Hematopoietic multipotent progenitor cell treated with erythropoietin and hydrocortisone succinate and interleukin-3 and kit ligand, for 15 days (in vitro differentiated cells): ENCODE results near the gene AGA.

Experiments
- DNase-seq: peaks from one replicate; pipeline ENCODE4 v3.0.0-alpha.2; 2015; ENCODE audit warnings: low spot score

AGA gene

DNA sequence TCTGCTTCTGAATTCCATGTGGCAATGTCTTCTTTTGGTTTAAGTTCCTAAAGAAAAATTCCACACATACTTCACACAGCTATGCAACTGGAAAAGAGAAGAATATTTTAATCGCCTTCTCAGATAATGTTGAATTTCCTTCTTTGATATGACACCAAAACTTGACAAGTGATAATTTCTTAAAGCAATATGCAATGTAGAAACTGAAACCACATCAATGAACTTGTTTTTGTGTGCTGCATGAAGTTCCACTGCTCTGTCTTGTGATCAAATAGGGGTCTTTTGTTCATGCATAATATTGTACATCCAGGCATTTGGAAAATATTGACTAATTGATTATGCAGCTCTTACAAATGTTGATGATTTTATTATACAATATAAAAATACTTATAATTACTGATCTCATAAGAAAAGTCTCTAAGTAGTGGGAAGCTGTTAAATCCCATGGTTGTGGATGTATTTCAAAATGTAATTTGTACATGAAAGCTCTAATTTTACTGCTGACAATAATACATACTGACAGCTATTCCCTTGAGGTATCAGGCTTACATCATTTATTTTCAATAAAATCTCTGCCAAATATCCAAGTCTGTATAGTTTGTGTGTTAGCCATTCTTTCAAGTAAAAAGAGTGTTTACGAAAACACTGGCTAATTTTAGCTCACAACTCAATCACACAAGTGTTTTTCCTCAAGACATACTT lies 56.5 kb downstream of the AGA start:
- no peak for DNase-seq

DNA sequence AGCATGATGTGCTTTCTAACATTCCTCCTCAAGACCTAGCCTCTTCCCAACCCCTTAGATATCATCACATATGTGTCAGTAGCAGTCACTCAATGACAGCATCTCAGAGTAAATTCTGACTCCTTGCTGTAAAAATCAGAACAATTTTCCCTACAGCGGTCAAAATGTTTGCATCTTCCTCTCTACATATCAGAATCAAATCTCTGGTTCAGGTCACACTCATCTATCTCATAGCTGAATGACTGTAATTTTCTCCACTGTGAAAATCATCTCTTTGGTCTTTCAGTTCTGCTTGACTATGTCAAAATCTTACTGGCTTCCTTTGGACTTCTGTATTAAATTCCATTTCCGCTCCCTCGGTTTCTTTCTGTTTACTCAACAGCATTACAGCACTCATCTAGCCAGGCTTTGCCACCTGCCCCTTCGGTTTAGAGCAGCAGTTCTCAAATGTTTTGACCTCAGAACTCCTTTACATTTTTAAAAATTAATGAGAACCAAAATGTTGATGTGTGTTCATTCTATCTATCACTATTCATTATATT lies 57.3 kb downstream of the AGA start:
- DNase-seq: no peak

DNA sequence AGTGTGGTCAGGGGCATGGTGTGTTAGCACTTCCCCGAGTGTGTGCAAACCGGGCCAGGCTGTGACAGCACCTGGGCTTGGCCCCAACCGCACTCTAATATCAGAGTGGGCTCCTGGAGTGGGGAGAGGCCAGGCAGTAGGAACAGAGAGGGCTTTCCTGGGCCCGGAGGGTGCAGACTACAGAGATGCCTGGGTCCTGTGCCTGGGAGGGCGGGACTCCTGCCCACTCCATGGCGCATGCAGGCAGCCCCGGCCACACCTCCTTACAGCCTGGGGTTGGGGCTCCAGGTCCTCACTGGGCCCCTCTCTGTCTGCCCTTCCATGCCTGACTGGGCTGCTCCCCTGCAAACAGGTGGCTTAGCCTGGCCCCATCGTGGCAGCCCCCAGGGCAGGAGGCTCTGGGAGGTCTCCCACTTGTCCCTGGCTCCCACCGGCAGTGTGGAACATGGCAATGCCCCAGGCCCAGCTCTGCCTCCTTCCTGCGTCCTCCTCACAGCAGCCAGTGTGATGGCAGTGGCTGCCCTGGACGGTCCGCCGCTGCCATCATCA lies 60.4 kb downstream of the AGA start:
- DNase-seq: no peak
